Prostate gland (tissue), 2 donors: ENCODE data around the gene NKX2-8. TPM values are rescaled to one million over a fixed set of nuclear protein-coding genes. Genes with fewer than 3 reads are reported as not detected.
"Not testable (repeated sequence)": the region's sequence is repeated elsewhere in the genome, so short reads cannot be mapped to it uniquely, and the experiment has no call there.

Experiments
- DNase-seq: peaks from one replicate; pipeline ENCODE4 v3.0.0-alpha.2; 2019; ENCODE audit warnings: low spot score
- H3K27ac ChIP-seq, 2 donors: fragments of 200-600 bp; sonication (generic); 2 replicates each; pipeline ENCODE4 v1.5.1; 2017 to 2019
- H3K27me3 ChIP-seq: fragments of 200-600 bp; sonication (generic); replicated peaks from 2 replicates; pipeline ENCODE4 v1.5.1; 2019; ENCODE audit not compliant: insufficient read depth
- H3K36me3 ChIP-seq, 2 donors: fragments of 200-600 bp; sonication (generic); 1 replicate in 1 of 2; 2 replicates in 1 of 2; pipeline versions ENCODE4 v1.5.1 to v1.8.1; 2017 to 2019
- H3K4me1 ChIP-seq: fragments of 200-600 bp; sonication (generic); replicated peaks from 2 replicates; pipeline ENCODE4 v1.5.1; 2019
- H3K4me3 ChIP-seq, 2 donors: fragments of 200-600 bp; sonication (generic); 2 replicates each; pipeline ENCODE4 v1.5.1; 2017 to 2019
- H3K9me3 ChIP-seq: fragments of 200-600 bp; sonication (generic); 2 replicates; pipeline ENCODE4 v1.5.1; 2017
- POLR2A ChIP-seq: fragments of 450-650 bp; IDR thresholded peaks from one replicate; pipeline ENCODE4 v1.6.1; 2016; ENCODE audit warnings: antibody characterized with exemption, mild to moderate bottlenecking
- POLR2AphosphoS5 ChIP-seq: sonication (generic); formaldehyde crosslinking; IDR thresholded peaks from one replicate; pipeline ENCODE4 v1.6.1; 2017; ENCODE audit warnings: antibody characterized with exemption
- WGBS: methylation state at CpG from one replicate; pipeline ENCODE4 v1.1.5; 2018; 5-methylcytosine and 5-hydroxymethylcytosine counted together
- intact Hi-C: fragments of 100-400 bp; cut with DNase I; formaldehyde crosslinking; loops from one replicate; pipeline ENCODE4 v1.14.2; 2022
- total RNA-seq, 2 donors: library from RNA; depleted of rRNA; stranded (reverse); fragments of >200 nt; gene quantifications; one replicate each; pipeline ENCODE4 v1.1.0, GENCODE V29; 2016
- TF ChIP-seq, protein P1 (sequence below), 4 experiments: fragments of 200-600 bp in 2 of 4; fragments of 450-650 bp in 2 of 4; sonication (generic) in 2 of 4; IDR thresholded peaks; 1 replicate in 3 of 4; 2 replicates in 1 of 4; pipeline ENCODE4 v1.5.1; 2016 to 2019; ENCODE audit warnings: antibody characterized with exemption in 4 of 4, mild to moderate bottlenecking in 2 of 4, moderate library complexity in 2 of 4

The NKX2-8 gene
- total RNA-seq, 2 donors from 2014 or later, result 0.36 to 35.6 TPM

DNA sequence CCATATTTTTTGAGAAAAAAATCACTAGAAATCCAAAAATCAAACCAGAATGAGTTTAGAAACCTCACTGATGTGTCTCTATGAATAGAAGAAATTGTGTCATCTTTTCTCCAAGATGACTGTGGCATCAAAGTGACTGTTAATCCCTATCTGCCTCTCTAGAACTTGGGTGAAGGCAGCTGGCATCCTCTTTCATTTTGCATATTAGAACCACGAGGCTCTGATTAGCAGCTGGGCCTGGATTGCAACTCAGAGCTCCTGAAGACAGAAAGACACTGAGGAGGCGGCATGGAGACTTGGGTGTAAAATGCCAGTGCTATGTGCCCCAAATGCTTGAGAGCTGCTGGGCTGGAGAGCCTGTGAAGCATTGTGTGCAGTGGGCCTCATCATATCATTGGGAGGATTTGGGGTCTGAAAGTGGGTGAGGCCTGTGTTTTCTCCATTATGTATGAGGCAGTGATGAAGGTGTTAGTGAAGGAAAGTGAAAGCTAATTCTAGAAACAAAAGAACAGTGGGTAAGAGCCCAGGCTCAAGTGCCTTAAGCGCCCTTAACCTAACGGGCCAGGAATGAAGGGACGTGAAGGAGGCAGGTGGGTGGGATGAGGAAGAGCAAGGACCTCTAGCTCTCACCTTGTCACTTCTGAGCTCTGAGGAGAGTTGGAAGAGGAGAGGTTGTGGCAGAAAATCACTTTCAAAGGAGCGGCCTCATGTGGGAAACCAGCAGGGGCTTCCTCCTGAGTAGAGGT, 26.2 kb downstream of the NKX2-8 start:
- no peak overlapping the region for H3K4me3 ChIP-seq
- no peak for DNase-seq
- WGBS, result 79% methylated on average over 6 of the region's 6 CpGs
- intact Hi-C loops, result loop anchor here (10.0 kb wide), 1 partner anchor 49 kb away; no protein-coding TSS in a partner anchor
- H3K36me3 ChIP-seq, result no peaks in the 10 kb centered on the region
- TF ChIP-seq, protein P1, sequence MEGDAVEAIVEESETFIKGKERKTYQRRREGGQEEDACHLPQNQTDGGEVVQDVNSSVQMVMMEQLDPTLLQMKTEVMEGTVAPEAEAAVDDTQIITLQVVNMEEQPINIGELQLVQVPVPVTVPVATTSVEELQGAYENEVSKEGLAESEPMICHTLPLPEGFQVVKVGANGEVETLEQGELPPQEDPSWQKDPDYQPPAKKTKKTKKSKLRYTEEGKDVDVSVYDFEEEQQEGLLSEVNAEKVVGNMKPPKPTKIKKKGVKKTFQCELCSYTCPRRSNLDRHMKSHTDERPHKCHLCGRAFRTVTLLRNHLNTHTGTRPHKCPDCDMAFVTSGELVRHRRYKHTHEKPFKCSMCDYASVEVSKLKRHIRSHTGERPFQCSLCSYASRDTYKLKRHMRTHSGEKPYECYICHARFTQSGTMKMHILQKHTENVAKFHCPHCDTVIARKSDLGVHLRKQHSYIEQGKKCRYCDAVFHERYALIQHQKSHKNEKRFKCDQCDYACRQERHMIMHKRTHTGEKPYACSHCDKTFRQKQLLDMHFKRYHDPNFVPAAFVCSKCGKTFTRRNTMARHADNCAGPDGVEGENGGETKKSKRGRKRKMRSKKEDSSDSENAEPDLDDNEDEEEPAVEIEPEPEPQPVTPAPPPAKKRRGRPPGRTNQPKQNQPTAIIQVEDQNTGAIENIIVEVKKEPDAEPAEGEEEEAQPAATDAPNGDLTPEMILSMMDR (IDR thresholded peaks at IDR 0.05), result no peak
- TF ChIP-seq POLR2A (no peak), POLR2AphosphoS5 (no peak)
- H3K27ac ChIP-seq, result no peak overlapping the region
- H3K27me3 ChIP-seq, result no peaks in the 10 kb centered on the region
- H3K4me1 ChIP-seq, result no peaks in the 10 kb centered on the region
- H3K9me3 ChIP-seq, result no peaks in the 10 kb centered on the region

DNA sequence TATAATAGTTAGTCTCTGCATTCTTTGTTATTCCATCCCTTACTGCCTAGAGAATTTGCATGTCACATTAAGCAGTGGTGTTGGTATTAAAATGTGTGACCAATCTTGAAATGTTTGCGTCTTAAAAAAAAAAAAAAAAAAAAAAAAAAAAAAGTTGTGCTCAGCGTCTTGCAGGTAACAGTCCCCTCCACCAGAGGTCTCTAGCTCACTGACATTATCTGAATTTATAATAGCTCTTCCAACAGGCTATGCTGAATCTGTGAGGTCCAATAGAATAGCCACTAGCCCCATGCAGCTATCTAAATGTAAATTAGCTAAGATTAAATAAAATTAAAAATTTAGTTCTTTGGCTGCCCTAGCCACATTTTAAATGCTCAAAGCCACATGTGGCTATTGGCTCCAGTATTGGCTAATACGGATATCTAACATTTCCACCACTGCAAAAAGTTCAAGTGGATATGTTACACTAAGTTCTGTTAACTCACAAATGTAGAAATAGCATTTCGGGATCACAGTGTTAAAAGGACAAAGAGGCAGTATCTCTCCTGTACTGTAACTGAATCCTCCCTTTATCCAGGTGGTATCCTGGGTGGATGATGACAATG, 28.7 kb downstream of the NKX2-8 start:
- 36% methylated on average over 4 of the region's 4 CpGs for WGBS
- no peaks in the 10 kb centered on the region for H3K27me3 ChIP-seq
- H3K4me3 ChIP-seq, result no peak overlapping the region
- DNase-seq, result peak; percentile 27
- no peaks in the 10 kb centered on the region for H3K36me3 ChIP-seq
- TF ChIP-seq, protein P1 (IDR thresholded peaks at IDR 0.05), result peak; percentile 26 to 52 (median 40)
- no peak for TF ChIP-seq POLR2AphosphoS5
- H3K27ac ChIP-seq, result no peak overlapping the region
- H3K9me3 ChIP-seq, result no peaks in the 10 kb centered on the region
- intact Hi-C loops, result loop anchor here (5.0 to 10.0 kb wide), 2 partner anchors 51 to 389 kb away; no protein-coding TSS in a partner anchor
- no peaks in the 10 kb centered on the region for H3K4me1 ChIP-seq

DNA sequence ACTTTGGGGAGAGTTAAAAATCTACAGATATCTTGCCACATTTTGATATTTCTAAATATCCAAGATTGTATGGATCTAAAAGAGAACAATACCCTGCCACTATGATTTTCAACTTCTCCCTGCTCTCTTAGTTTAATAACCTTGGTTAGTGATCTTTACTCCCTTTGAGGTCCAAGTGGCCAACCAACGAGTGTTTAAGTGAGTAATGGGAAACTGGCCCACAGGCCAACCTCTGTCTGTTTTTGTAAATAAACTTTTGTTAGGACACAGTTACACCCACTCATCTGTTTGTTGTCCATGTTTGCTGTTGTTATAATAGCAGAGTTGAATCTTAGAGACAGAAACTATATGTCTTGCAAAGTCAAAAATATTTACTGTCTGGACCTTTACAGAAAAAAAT, 31.5 kb downstream of the NKX2-8 start:
- H3K4me1 ChIP-seq, result no peaks in the 10 kb centered on the region
- no peak for DNase-seq
- H3K27ac ChIP-seq, result no peak overlapping the region
- intact Hi-C loops, result loop anchor here (5.0 to 10.0 kb wide), 2 partner anchors 54 to 391 kb away; no protein-coding TSS in a partner anchor
- H3K4me3 ChIP-seq, result no peak overlapping the region
- TF ChIP-seq, protein P1 (IDR thresholded peaks at IDR 0.05), result no peak
- TF ChIP-seq POLR2AphosphoS5 (no peak), POLR2A (no peak)
- no peaks in the 10 kb centered on the region for H3K36me3 ChIP-seq
- no peaks in the 10 kb centered on the region for H3K27me3 ChIP-seq
- 14% methylated on average over 1 of the region's 1 CpG for WGBS
- H3K9me3 ChIP-seq, result no peaks in the 10 kb centered on the region

DNA sequence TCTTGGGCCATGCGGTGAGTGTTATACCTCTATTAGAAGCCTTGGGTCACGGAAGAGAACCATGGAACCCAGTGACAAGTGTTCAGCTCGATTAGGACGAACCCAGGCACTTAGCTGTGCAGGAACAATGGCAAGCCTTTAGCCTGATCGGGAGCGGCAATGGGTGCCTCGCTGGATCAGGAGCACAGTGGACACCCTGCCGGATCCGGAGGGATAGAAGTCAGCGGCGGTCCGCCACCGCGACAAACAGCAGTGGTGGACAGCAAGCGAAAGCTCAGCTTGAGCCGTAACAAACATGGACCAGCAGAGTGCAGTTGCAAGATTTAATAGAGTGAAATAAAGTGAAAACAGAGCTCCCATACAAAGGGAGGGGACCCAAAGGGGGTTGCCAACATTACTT, 38.1 kb downstream of the NKX2-8 start:
- H3K4me1 ChIP-seq, intact Hi-C loops: not testable (repeated sequence)
- WGBS, result 95% methylated on average over 16 of the region's 16 CpGs

DNA sequence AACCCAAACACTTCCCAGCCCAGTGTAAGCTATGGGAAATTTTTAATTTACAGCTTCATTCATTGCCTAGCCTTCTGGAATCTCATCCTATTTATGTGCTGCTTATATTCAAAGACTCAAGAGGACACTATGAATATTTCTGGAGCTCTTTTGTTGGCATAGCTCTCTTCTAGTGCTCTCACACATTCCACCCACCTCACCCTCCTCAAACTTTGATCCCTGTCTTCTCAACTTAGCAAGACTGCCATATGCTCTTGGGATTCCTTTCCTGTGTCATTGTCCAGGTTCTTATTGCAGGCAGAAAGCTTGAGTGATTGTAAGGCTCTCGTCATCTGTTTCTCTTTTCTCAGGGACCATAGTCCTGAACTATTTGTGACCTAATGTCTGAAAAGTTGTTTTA, 44.4 kb downstream of the NKX2-8 start:
- H3K4me1 ChIP-seq, result no peaks in the 10 kb centered on the region
- no peak overlapping the region for H3K27ac ChIP-seq
- WGBS, result 74% methylated on average over 1 of the region's 1 CpG
- intact Hi-C loops, result no loop called here
- no peak for DNase-seq
- H3K4me3 ChIP-seq, result no peak overlapping the region
- no peak for TF ChIP-seq POLR2A
- TF ChIP-seq, protein P1 (IDR thresholded peaks at IDR 0.05), result no peak
- no peak for TF ChIP-seq POLR2AphosphoS5
- no peaks in the 10 kb centered on the region for H3K36me3 ChIP-seq
- no peaks in the 10 kb centered on the region for H3K9me3 ChIP-seq
- H3K27me3 ChIP-seq, result no peaks in the 10 kb centered on the region

More for the DNA sequence above, 38.1 kb downstream of the NKX2-8 start:
- not testable (repeated sequence) for H3K36me3 ChIP-seq, DNase-seq, H3K4me3 ChIP-seq, H3K9me3 ChIP-seq, H3K27ac ChIP-seq, H3K27me3 ChIP-seq

Other genes with a start within 250 kb of the NKX2-8 start
- gene NKX2-1, start 62.4 kb downstream of the NKX2-8 start, total RNA-seq, result not detected
- 10 to 100 TPM in 1 of 2 donors, 1 to 10 TPM in 1; 4.9 to 11.1 TPM for gene PAX9, start 79.2 kb upstream of the NKX2-8 start, total RNA-seq